ENCODE results near the gene LAMP5.

LAMP5 gene

GRCh38 chr20:9514461-9515213 lies at the start of gene LAMP5:
LAMP5 (plus strand) TSS chr20:9514590; CDS start chr20:9514853, 263 bp downstream.
- peak; percentile 27 for DNase-seq (ENCODE audit: low spot score)

- DNase-seq (ENCODE audit: low spot score), result peak; percentile 34
These were observed 46.4 kb upstream of the LAMP5 start for GRCh38 chr20:9467995-9468394.

GRCh38 chr20:9474835-9475415 lies 39.5 kb upstream of the LAMP5 start:
- DNase-seq (ENCODE audit: low spot score), result no peak

GRCh38 chr20:9475456-9475855 lies 38.9 kb upstream of the LAMP5 start:
- DNase-seq (ENCODE audit: low spot score), result no peak

- DNase-seq (ENCODE audit: low spot score), result no peak
These were observed 38.2 kb upstream of the LAMP5 start for GRCh38 chr20:9476174-9476573.

GRCh38 chr20:9476637-9477036 lies 37.8 kb upstream of the LAMP5 start:
- no peak for DNase-seq (ENCODE audit: low spot score)

GRCh38 chr20:9478771-9479170 lies 35.6 kb upstream of the LAMP5 start:
- DNase-seq (ENCODE audit: low spot score), result no peak

- DNase-seq (ENCODE audit: low spot score), result no peak
These were observed 34.3 kb upstream of the LAMP5 start for GRCh38 chr20:9480066-9480465.

- peak; percentile 8 for DNase-seq (ENCODE audit: low spot score)
These were observed 32.2 kb upstream of the LAMP5 start for GRCh38 chr20:9482180-9482579.

GRCh38 chr20:9483131-9483530 lies 31.3 kb upstream of the LAMP5 start:
- DNase-seq (ENCODE audit: low spot score), result no peak

- DNase-seq (ENCODE audit: low spot score), result no peak
These were observed 28.6 kb upstream of the LAMP5 start for GRCh38 chr20:9485614-9486340.

- DNase-seq (ENCODE audit: low spot score), result no peak
These were observed 27.2 kb upstream of the LAMP5 start for GRCh38 chr20:9487231-9487630.

GRCh38 chr20:9488063-9488462 lies 26.3 kb upstream of the LAMP5 start:
- no peak for DNase-seq (ENCODE audit: low spot score)

- no peak for DNase-seq (ENCODE audit: low spot score)
These were observed 24.2 kb upstream of the LAMP5 start for GRCh38 chr20:9490161-9490560.

GRCh38 chr20:9490631-9491030 lies 23.8 kb upstream of the LAMP5 start:
- DNase-seq (ENCODE audit: low spot score), result no peak

GRCh38 chr20:9491324-9491723 lies 23.1 kb upstream of the LAMP5 start:
- no peak for DNase-seq (ENCODE audit: low spot score)

- no peak for DNase-seq (ENCODE audit: low spot score)
These were observed 22.3 kb upstream of the LAMP5 start for GRCh38 chr20:9492067-9492466.

- DNase-seq (ENCODE audit: low spot score), result no peak
These were observed 20.6 kb upstream of the LAMP5 start for GRCh38 chr20:9493803-9494202.

GRCh38 chr20:9495701-9496100 lies 18.7 kb upstream of the LAMP5 start:
- no peak for DNase-seq (ENCODE audit: low spot score)

GRCh38 chr20:9496155-9496554 lies 18.2 kb upstream of the LAMP5 start:
- no peak for DNase-seq (ENCODE audit: low spot score)

GRCh38 chr20:9498322-9498721 lies 16.1 kb upstream of the LAMP5 start:
- DNase-seq (ENCODE audit: low spot score), result no peak

GRCh38 chr20:9499126-9499899 lies 15.1 kb upstream of the LAMP5 start:
- no peak for DNase-seq (ENCODE audit: low spot score)
